H1 (cell line): ENCODE results near the gene SMS. TPM values are rescaled to one million over a fixed set of nuclear protein-coding genes. Genes with fewer than 3 reads are reported as not detected.

Source experiments
- CTCF ChIA-PET: fragments of 300-600 bp; sonication (Branson Sonifier 250); formaldehyde crosslinking; loops from one replicate; lab custom pipeline; 2021; ENCODE audit not compliant: partially characterized antibody; lab: Charles Lee
- POLR2A ChIA-PET: fragments of 300-600 bp; sonication (Branson Sonifier 250); formaldehyde crosslinking; loops from one replicate; lab custom pipeline; 2021; ENCODE audit warnings: inconsistent platforms; ENCODE audit not compliant: partially characterized antibody; lab: Charles Lee
- DNase-seq, 2 experiments: peaks; one replicate each; pipeline versions ENCODE4 v3.0.0 to v3.0.0-alpha.2; 2010 to 2022; ENCODE audit warnings: low spot score in 2 of 2, low read depth in 1 of 2, mixed read lengths in 1 of 2
- FAIRE-seq: peaks from 2 replicates; lab custom pipeline; 2011; peaks lifted over from hg19 to GRCh38; lab: Jason Lieb, UNC
- H2AFZ ChIP-seq: 2 replicates; pipeline ENCODE4 v1.8.1; 2012; ENCODE audit warnings: low read length, inconsistent platforms
- H2AK5ac ChIP-seq: 2 replicates; pipeline ENCODE4 v1.6.1; 2013; ENCODE audit warnings: low read depth, low read length
- H2BK120ac ChIP-seq: replicated peaks from 2 replicates; pipeline ENCODE3; 2013; ENCODE audit warnings: low read depth, low read length, inconsistent platforms
- H2BK12ac ChIP-seq: 2 replicates; pipeline ENCODE4 v1.6.1; 2013; ENCODE audit warnings: low read depth, low read length
- H2BK15ac ChIP-seq: 2 replicates; pipeline ENCODE4 v1.6.1; 2013; ENCODE audit warnings: low read length
- H2BK20ac ChIP-seq: 2 replicates; pipeline ENCODE4 v1.6.1; 2013; ENCODE audit warnings: low read length
- H2BK5ac ChIP-seq: 2 replicates; pipeline ENCODE4 v1.6.1; 2013; ENCODE audit warnings: low read depth, low read length
- H3K14ac ChIP-seq: 2 replicates; pipeline ENCODE4 v1.6.1; 2013; ENCODE audit warnings: inconsistent platforms; ENCODE audit not compliant: insufficient read length
- H3K18ac ChIP-seq: 2 replicates; pipeline ENCODE4 v1.6.1; 2013; ENCODE audit warnings: low read length; ENCODE audit errors: extremely low read depth
- H3K23ac ChIP-seq: 2 replicates; pipeline ENCODE4 v1.6.1; 2013; ENCODE audit warnings: inconsistent platforms; ENCODE audit not compliant: insufficient read length
- H3K23me2 ChIP-seq: 2 replicates; pipeline ENCODE4 v1.6.1; 2013; ENCODE audit warnings: low read depth, low read length
- H3K27ac ChIP-seq: 2 replicates; pipeline ENCODE4 v1.6.1; 2011; ENCODE audit warnings: low read depth, low read length, inconsistent platforms
- H3K27me3 ChIP-seq, 4 experiments: replicated peaks in 1 of 4; 1 replicate in 1 of 4; 2 replicates in 3 of 4; pipeline versions ENCODE4 v1.6.1 to v1.8.1; 2011 to 2013; ENCODE audit warnings: low read length in 3 of 4, mild to moderate bottlenecking in 3 of 4, inconsistent platforms in 2 of 4, mixed read lengths in 2 of 4, moderate library complexity in 1 of 4; ENCODE audit not compliant: control insufficient read depth in 3 of 4, insufficient read depth in 3 of 4; ENCODE audit errors: extremely low read depth in 1 of 4
- H3K36me3 ChIP-seq, 4 experiments: 2 replicates each; pipeline versions ENCODE4 v1.6.1 to v1.8.1; 2011 to 2013; ENCODE audit warnings: mild to moderate bottlenecking in 4 of 4, low read length in 3 of 4, moderate library complexity in 2 of 4, control low read depth in 1 of 4, inconsistent platforms in 1 of 4; ENCODE audit not compliant: insufficient read depth in 4 of 4, control insufficient read depth in 2 of 4
- H3K4ac ChIP-seq: replicated peaks from 2 replicates; pipeline ENCODE3; 2013; ENCODE audit warnings: low read length, low read depth, mixed read lengths, inconsistent platforms; ENCODE audit not compliant: insufficient read length
- H3K4me1 ChIP-seq, 4 experiments: replicated peaks in 1 of 4; 1 replicate in 1 of 4; 2 replicates in 3 of 4; pipeline versions ENCODE4 v1.6.1 to v1.8.1; 2011 to 2013; ENCODE audit warnings: low read length in 3 of 4, inconsistent platforms in 2 of 4, mixed read lengths in 1 of 4; ENCODE audit not compliant: insufficient read depth in 4 of 4, control insufficient read depth in 3 of 4
- H3K4me2 ChIP-seq, 2 experiments: 2 replicates each; pipeline versions ENCODE4 v1.6.1 to v1.8.1; 2011 to 2013; ENCODE audit warnings: low read depth in 2 of 2, low read length in 2 of 2, control low read depth in 1 of 2, inconsistent platforms in 1 of 2, mild to moderate bottlenecking in 1 of 2; ENCODE audit not compliant: insufficient read depth in 1 of 2
- H3K4me3 ChIP-seq, 4 experiments: fragments of 200-600, 300-600 bp in 1 of 4; sonication (generic), shearing (Covaris generic), sonication (Bioruptor Twin) in 1 of 4; 2 replicates each; pipeline versions ENCODE4 v1.5.1 to v1.8.1; 2011 to 2016; ENCODE audit warnings: low read length in 4 of 4, low read depth in 3 of 4, control low read depth in 2 of 4, inconsistent platforms in 2 of 4, mild to moderate bottlenecking in 2 of 4, mixed read lengths in 1 of 4, moderate library complexity in 1 of 4; ENCODE audit not compliant: insufficient read depth in 2 of 4; ENCODE audit errors: extremely low read depth in 1 of 4
- H3K56ac ChIP-seq: replicated peaks from 2 replicates; pipeline ENCODE3; 2013; ENCODE audit warnings: low read depth, mild to moderate bottlenecking, mixed read lengths, low read length, inconsistent platforms; ENCODE audit not compliant: insufficient read length
- H3K79me1 ChIP-seq: 2 replicates; pipeline ENCODE4 v1.6.1; 2013; ENCODE audit warnings: low read depth, low read length, control low read depth
- H3K79me2 ChIP-seq, 2 experiments: 2 replicates each; pipeline versions ENCODE4 v1.6.1 to v1.8.1; 2012 to 2013; ENCODE audit warnings: low read length in 2 of 2, mild to moderate bottlenecking in 2 of 2, inconsistent platforms in 1 of 2; ENCODE audit not compliant: insufficient read depth in 2 of 2, control insufficient read depth in 1 of 2
- H3K9ac ChIP-seq, 4 experiments: replicated peaks in 1 of 4; 1 replicate in 1 of 4; 2 replicates in 3 of 4; pipeline versions ENCODE4 v1.6.1 to v1.8.1; 2011 to 2013; ENCODE audit warnings: low read depth in 3 of 4, low read length in 3 of 4, control low read depth in 2 of 4, mild to moderate bottlenecking in 2 of 4, moderate library complexity in 2 of 4, inconsistent platforms in 1 of 4; ENCODE audit errors: extremely low read depth in 1 of 4
- H3K9me3 ChIP-seq, 2 experiments: 2 replicates each; pipeline versions ENCODE4 v1.6.1 to v1.8.1; 2012 to 2013; ENCODE audit warnings: mild to moderate bottlenecking in 2 of 2, moderate library complexity in 2 of 2, control low read depth in 1 of 2, inconsistent platforms in 1 of 2, low read depth in 1 of 2, low read length in 1 of 2, mixed read lengths in 1 of 2; ENCODE audit not compliant: insufficient read depth in 2 of 2
- H4K20me1 ChIP-seq, 2 experiments: replicated peaks in 1 of 2; 2 replicates each; pipeline versions ENCODE3 to v1.8.1; 2011 to 2013; ENCODE audit warnings: inconsistent platforms in 2 of 2, low read length in 2 of 2, mild to moderate bottlenecking in 1 of 2; ENCODE audit not compliant: insufficient read depth in 2 of 2, control insufficient read depth in 1 of 2
- H4K5ac ChIP-seq: 2 replicates; pipeline ENCODE4 v1.6.1; 2013; ENCODE audit warnings: low read length, low read depth, mixed read lengths, inconsistent platforms; ENCODE audit not compliant: insufficient read length
- H4K8ac ChIP-seq: 2 replicates; pipeline ENCODE4 v1.8.0; 2013; ENCODE audit warnings: mild to moderate bottlenecking, moderate library complexity, low read length, inconsistent platforms; ENCODE audit not compliant: insufficient read depth; ENCODE audit errors: extremely low read depth
- H4K91ac ChIP-seq: replicated peaks from 2 replicates; pipeline ENCODE3; 2013; ENCODE audit warnings: low read length, mixed read lengths, inconsistent platforms; ENCODE audit not compliant: insufficient read length
- KDM5A ChIP-seq: fragments of 200-600 bp; IDR thresholded peaks from 2 replicates; pipeline ENCODE4 v1.7.1; 2012; ENCODE audit warnings: mild to moderate bottlenecking, low read length, inconsistent platforms, mixed read lengths
- RAD21 ChIP-seq, 2 experiments: IDR thresholded peaks in 1 of 2; conservative IDR thresholded peaks in 1 of 2; 2 replicates each; pipeline ENCODE4 v1.6.1; 2011; ENCODE audit warnings: low read depth in 2 of 2, low read length in 2 of 2, improper control_type of control experiment in 1 of 2, inconsistent platforms in 1 of 2, mild to moderate bottlenecking in 1 of 2, moderate library complexity in 1 of 2
- WGBS, 2 experiments: shearing (Covaris generic) in 1 of 2; methylation state at CpG; one replicate each; pipeline versions ENCODE4 v1.1.6 to v1.1.7; 2013 to 2015; ENCODE audit warnings: low lambda C conversion rate in 2 of 2, mixed read lengths in 2 of 2, inconsistent platforms in 1 of 2, low coverage in 1 of 2, missing lambda C conversion rate in 1 of 2; ENCODE audit not compliant: insufficient replicate concordance in 2 of 2, insufficient coverage in 1 of 2, insufficient read length in 1 of 2; ENCODE audit errors: extremely low coverage in 1 of 2, missing lambda C conversion rate in 1 of 2; 5-methylcytosine and 5-hydroxymethylcytosine counted together
- polyA plus RNA-seq, 7 experiments: library from polyadenylated mRNA; depleted of rRNA in 3 of 7; stranded (reverse) in 5 of 7; unstranded in 2 of 7; fragments of >200 nt in 5 of 7; fragments of 200-250 nt in 2 of 7; gene quantifications; 1 replicate in 5 of 7; 2 replicates in 1 of 7; 4 replicates in 1 of 7; pipeline versions ENCODE4 v1.2.1 to v1.2.3, GENCODE V29; 2011 to 2013; ENCODE audit warnings: missing spikeins in 2 of 7, mixed read lengths in 2 of 7
- total RNA-seq: library from RNA; stranded (reverse); fragmentation: NEBNext Ultra II Directional; extraction: Animal tissue kit (Norgen Biotek cat#: 25700); gene quantifications from 2 replicates; pipeline ENCODE4 v1.2.1, GENCODE V29; 2021

Gene SMS
- total and polyA plus RNA-seq, 2 of the 8 experiments (the other 6 are each of a cell fraction or from before 2014, with no cell fraction given): 66.3 to 256 TPM

GRCh38 chrX:21972721-21973120 is 32.2 kb downstream of the SMS start:
- H4K5ac ChIP-seq: no peak overlapping the region
- no peak overlapping the region for H3K4me3 ChIP-seq
- no peak overlapping the region for H3K14ac ChIP-seq
- H3K23me2 ChIP-seq: no peaks in the 10 kb centered on the region
- 94% methylated on average over 7 of the region's 7 CpGs; no CpG with 5 or more reads in 1 of the 2 experiments for WGBS, 2 experiments
- H4K91ac ChIP-seq: no peak overlapping the region
- FAIRE-seq: no peak
- H2AFZ ChIP-seq: no peak overlapping the region
- H3K18ac ChIP-seq: no peak overlapping the region
- no peaks in the 10 kb centered on the region for H3K79me1 ChIP-seq
- no peak overlapping the region for H2BK5ac ChIP-seq
- H2BK120ac ChIP-seq: no peak overlapping the region
- no peak overlapping the region for H2AK5ac ChIP-seq
- H3K79me2 ChIP-seq: peaks cover 0 to 8% of the 10 kb centered on the region in 2 experiments; a peak in 1 of 4 replicates
- no peak overlapping the region for H3K23ac ChIP-seq
- CTCF ChIA-PET: interaction anchor here (1.1 to 3.6 kb wide), 8 partner anchors 10 to 134 kb away, joined by 3 to 15 read pairs (median 5); partner anchors contain the start of gene MBTPS2
- H4K20me1 ChIP-seq: peaks cover 0 to 1% of the 10 kb centered on the region in 2 experiments
- POLR2A ChIA-PET: no interaction called here
- H4K8ac ChIP-seq: no peak overlapping the region
- H3K4me2 ChIP-seq: no peak overlapping the region
- H2BK15ac ChIP-seq: no peak overlapping the region
- no peak overlapping the region for H3K9ac ChIP-seq
- H3K4ac ChIP-seq: no peak overlapping the region
- H3K9me3 ChIP-seq: no peaks in the 10 kb centered on the region
- no peak overlapping the region for H2BK20ac ChIP-seq
- no peak overlapping the region for H3K56ac ChIP-seq
- H3K4me1 ChIP-seq: no peaks in the 10 kb centered on the region
- H3K27ac ChIP-seq: no peak overlapping the region
- no peak overlapping the region for H2BK12ac ChIP-seq
- H3K36me3 ChIP-seq: peaks cover 2 to 58% (median 23%) of the 10 kb centered on the region in 4 experiments; a peak in 7 of 8 replicates
- DNase-seq: peak in 1 of 2 experiments; percentile 3
- H3K27me3 ChIP-seq: no peaks in the 10 kb centered on the region
- TF ChIP-seq KDM5A (no peak), RAD21 (IDR thresholded peaks at IDR 0.05 in 1 of 2, conservative IDR thresholded peaks at IDR 0.05 in 1 of 2; ENCODE audit: low read depth in 2 of 2, low read length in 2 of 2) (peak; percentile 16 to 35; a peak in 3 of 4 replicates)
- TF ChIP-seq, all 59 proteins: peak for 1
